Ishikawa (cell line): Measurements from ENCODE around the gene RECQL.

Source experiments
- CEBPB ChIP-seq: IDR thresholded peaks from 2 replicates; pipeline ENCODE4 v1.6.1; 2012
- CREB1 ChIP-seq: IDR thresholded peaks from 2 replicates; pipeline ENCODE4 v1.6.1; 2012; ENCODE audit warnings: low read depth
- EGR1 ChIP-seq: IDR thresholded peaks from 2 replicates; pipeline ENCODE4 v1.6.1; 2012
- EP300 ChIP-seq: IDR thresholded peaks from 2 replicates; pipeline ENCODE4 v1.6.1; 2012; ENCODE audit warnings: borderline replicate concordance
- FOXM1 ChIP-seq: IDR thresholded peaks from 2 replicates; pipeline ENCODE4 v1.6.1; 2012; ENCODE audit warnings: low read depth, borderline replicate concordance
- MAX ChIP-seq: IDR thresholded peaks from 2 replicates; pipeline ENCODE4 v1.6.1; 2012
- NFIC ChIP-seq: IDR thresholded peaks from 2 replicates; pipeline ENCODE4 v1.6.1; 2012
- RAD21 ChIP-seq: IDR thresholded peaks from 2 replicates; pipeline ENCODE4 v1.6.1; 2012; ENCODE audit warnings: low read depth
- REST ChIP-seq: IDR thresholded peaks from 2 replicates; pipeline ENCODE4 v1.6.1; 2012; ENCODE audit warnings: low read depth, mild to moderate bottlenecking
- TAF1 ChIP-seq: IDR thresholded peaks from 2 replicates; pipeline ENCODE4 v1.6.1; 2012; ENCODE audit warnings: low read depth, mild to moderate bottlenecking
- TCF12 ChIP-seq: IDR thresholded peaks from 2 replicates; pipeline ENCODE4 v1.6.1; 2012; ENCODE audit warnings: low read depth
- TEAD4 ChIP-seq: IDR thresholded peaks from 2 replicates; pipeline ENCODE4 v1.6.1; 2012
- USF1 ChIP-seq: IDR thresholded peaks from 2 replicates; pipeline ENCODE4 v1.6.1; 2012
- YY1 ChIP-seq: IDR thresholded peaks from 2 replicates; pipeline ENCODE4 v1.6.1; 2012; ENCODE audit warnings: low read depth
- ZBTB7A ChIP-seq: IDR thresholded peaks from 2 replicates; pipeline ENCODE4 v1.6.1; 2012; ENCODE audit warnings: low read depth

RECQL gene

GRCh38 chr12:21472197-21472823 lies 29.1 kb downstream of the RECQL start:
- TF ChIP-seq EGR1 (no peak), CEBPB (no peak), CREB1 (no peak), ZBTB7A (no peak), REST (no peak), RAD21 (no peak), TCF12 (no peak), TAF1 (no peak)

GRCh38 chr12:21471294-21471693 lies 30.1 kb downstream of the RECQL start:
- TF ChIP-seq TEAD4, result no peak
- no peak for TF ChIP-seq TCF12
- no peak for TF ChIP-seq YY1
- TF ChIP-seq ZBTB7A, result no peak
- no peak for TF ChIP-seq REST
- TF ChIP-seq CEBPB, result no peak
- no peak for TF ChIP-seq USF1
- no peak for TF ChIP-seq RAD21
- no peak for TF ChIP-seq EGR1
- TF ChIP-seq TAF1, result no peak
- TF ChIP-seq FOXM1, result no peak
- no peak for TF ChIP-seq CREB1
- no peak for TF ChIP-seq MAX
- no peak for TF ChIP-seq EP300
- no peak for TF ChIP-seq NFIC

- TF ChIP-seq EGR1 (no peak), ZBTB7A (no peak), FOXM1 (no peak), EP300 (no peak), REST (no peak), USF1 (no peak), RAD21 (no peak), TEAD4 (no peak), NFIC (no peak), CREB1 (no peak), TCF12 (no peak), TAF1 (no peak), CEBPB (no peak), MAX (no peak), YY1 (no peak)
Measured at GRCh38 chr12:21459474-21459873, 42.0 kb downstream of the RECQL start.

GRCh38 chr12:21456291-21456780 lies 45.1 kb downstream of the RECQL start:
- TF ChIP-seq REST, result no peak
- no peak for TF ChIP-seq TCF12
- no peak for TF ChIP-seq CREB1
- TF ChIP-seq TAF1, result no peak
- no peak for TF ChIP-seq TEAD4
- TF ChIP-seq ZBTB7A, result no peak
- no peak for TF ChIP-seq CEBPB
- no peak for TF ChIP-seq USF1
- no peak for TF ChIP-seq RAD21
- no peak for TF ChIP-seq EGR1
- no peak for TF ChIP-seq EP300
